H1 (cell line): ENCODE results near the gene C1QL1. TPM values are rescaled to one million over a fixed set of nuclear protein-coding genes. Genes with fewer than 3 reads are reported as not detected.

Source experiments
- CTCF ChIA-PET: fragments of 300-600 bp; sonication (Branson Sonifier 250); formaldehyde crosslinking; loops from one replicate; lab custom pipeline; 2021; ENCODE audit not compliant: partially characterized antibody; lab: Charles Lee
- POLR2A ChIA-PET: fragments of 300-600 bp; sonication (Branson Sonifier 250); formaldehyde crosslinking; loops from one replicate; lab custom pipeline; 2021; ENCODE audit warnings: inconsistent platforms; ENCODE audit not compliant: partially characterized antibody; lab: Charles Lee
- DNase-seq, 2 experiments: peaks; one replicate each; pipeline versions ENCODE4 v3.0.0 to v3.0.0-alpha.2; 2010 to 2022; ENCODE audit warnings: low spot score in 2 of 2, low read depth in 1 of 2, mixed read lengths in 1 of 2
- FAIRE-seq: peaks from 2 replicates; lab custom pipeline; 2011; peaks lifted over from hg19 to GRCh38; lab: Jason Lieb, UNC
- H2AFZ ChIP-seq: 2 replicates; pipeline ENCODE4 v1.8.1; 2012; ENCODE audit warnings: low read length, inconsistent platforms
- H2AK5ac ChIP-seq: 2 replicates; pipeline ENCODE4 v1.6.1; 2013; ENCODE audit warnings: low read depth, low read length
- H2BK120ac ChIP-seq: replicated peaks from 2 replicates; pipeline ENCODE3; 2013; ENCODE audit warnings: low read depth, low read length, inconsistent platforms
- H2BK12ac ChIP-seq: 2 replicates; pipeline ENCODE4 v1.6.1; 2013; ENCODE audit warnings: low read depth, low read length
- H2BK15ac ChIP-seq: 2 replicates; pipeline ENCODE4 v1.6.1; 2013; ENCODE audit warnings: low read length
- H2BK20ac ChIP-seq: 2 replicates; pipeline ENCODE4 v1.6.1; 2013; ENCODE audit warnings: low read length
- H2BK5ac ChIP-seq: 2 replicates; pipeline ENCODE4 v1.6.1; 2013; ENCODE audit warnings: low read depth, low read length
- H3K14ac ChIP-seq: 2 replicates; pipeline ENCODE4 v1.6.1; 2013; ENCODE audit warnings: inconsistent platforms; ENCODE audit not compliant: insufficient read length
- H3K18ac ChIP-seq: 2 replicates; pipeline ENCODE4 v1.6.1; 2013; ENCODE audit warnings: low read length; ENCODE audit errors: extremely low read depth
- H3K23ac ChIP-seq: 2 replicates; pipeline ENCODE4 v1.6.1; 2013; ENCODE audit warnings: inconsistent platforms; ENCODE audit not compliant: insufficient read length
- H3K23me2 ChIP-seq: 2 replicates; pipeline ENCODE4 v1.6.1; 2013; ENCODE audit warnings: low read depth, low read length
- H3K27ac ChIP-seq: 2 replicates; pipeline ENCODE4 v1.6.1; 2011; ENCODE audit warnings: low read depth, low read length, inconsistent platforms
- H3K27me3 ChIP-seq, 4 experiments: replicated peaks in 1 of 4; 1 replicate in 1 of 4; 2 replicates in 3 of 4; pipeline versions ENCODE4 v1.6.1 to v1.8.1; 2011 to 2013; ENCODE audit warnings: low read length in 3 of 4, mild to moderate bottlenecking in 3 of 4, inconsistent platforms in 2 of 4, mixed read lengths in 2 of 4, moderate library complexity in 1 of 4; ENCODE audit not compliant: control insufficient read depth in 3 of 4, insufficient read depth in 3 of 4; ENCODE audit errors: extremely low read depth in 1 of 4
- H3K36me3 ChIP-seq, 4 experiments: 2 replicates each; pipeline versions ENCODE4 v1.6.1 to v1.8.1; 2011 to 2013; ENCODE audit warnings: mild to moderate bottlenecking in 4 of 4, low read length in 3 of 4, moderate library complexity in 2 of 4, control low read depth in 1 of 4, inconsistent platforms in 1 of 4; ENCODE audit not compliant: insufficient read depth in 4 of 4, control insufficient read depth in 2 of 4
- H3K4ac ChIP-seq: replicated peaks from 2 replicates; pipeline ENCODE3; 2013; ENCODE audit warnings: low read length, low read depth, mixed read lengths, inconsistent platforms; ENCODE audit not compliant: insufficient read length
- H3K4me1 ChIP-seq, 4 experiments: replicated peaks in 1 of 4; 1 replicate in 1 of 4; 2 replicates in 3 of 4; pipeline versions ENCODE4 v1.6.1 to v1.8.1; 2011 to 2013; ENCODE audit warnings: low read length in 3 of 4, inconsistent platforms in 2 of 4, mixed read lengths in 1 of 4; ENCODE audit not compliant: insufficient read depth in 4 of 4, control insufficient read depth in 3 of 4
- H3K4me2 ChIP-seq, 2 experiments: 2 replicates each; pipeline versions ENCODE4 v1.6.1 to v1.8.1; 2011 to 2013; ENCODE audit warnings: low read depth in 2 of 2, low read length in 2 of 2, control low read depth in 1 of 2, inconsistent platforms in 1 of 2, mild to moderate bottlenecking in 1 of 2; ENCODE audit not compliant: insufficient read depth in 1 of 2
- H3K4me3 ChIP-seq, 4 experiments: fragments of 200-600, 300-600 bp in 1 of 4; sonication (generic), shearing (Covaris generic), sonication (Bioruptor Twin) in 1 of 4; 2 replicates each; pipeline versions ENCODE4 v1.5.1 to v1.8.1; 2011 to 2016; ENCODE audit warnings: low read length in 4 of 4, low read depth in 3 of 4, control low read depth in 2 of 4, inconsistent platforms in 2 of 4, mild to moderate bottlenecking in 2 of 4, mixed read lengths in 1 of 4, moderate library complexity in 1 of 4; ENCODE audit not compliant: insufficient read depth in 2 of 4; ENCODE audit errors: extremely low read depth in 1 of 4
- H3K56ac ChIP-seq: replicated peaks from 2 replicates; pipeline ENCODE3; 2013; ENCODE audit warnings: low read depth, mild to moderate bottlenecking, mixed read lengths, low read length, inconsistent platforms; ENCODE audit not compliant: insufficient read length
- H3K79me1 ChIP-seq: 2 replicates; pipeline ENCODE4 v1.6.1; 2013; ENCODE audit warnings: low read depth, low read length, control low read depth
- H3K79me2 ChIP-seq, 2 experiments: 2 replicates each; pipeline versions ENCODE4 v1.6.1 to v1.8.1; 2012 to 2013; ENCODE audit warnings: low read length in 2 of 2, mild to moderate bottlenecking in 2 of 2, inconsistent platforms in 1 of 2; ENCODE audit not compliant: insufficient read depth in 2 of 2, control insufficient read depth in 1 of 2
- H3K9ac ChIP-seq, 4 experiments: replicated peaks in 1 of 4; 1 replicate in 1 of 4; 2 replicates in 3 of 4; pipeline versions ENCODE4 v1.6.1 to v1.8.1; 2011 to 2013; ENCODE audit warnings: low read depth in 3 of 4, low read length in 3 of 4, control low read depth in 2 of 4, mild to moderate bottlenecking in 2 of 4, moderate library complexity in 2 of 4, inconsistent platforms in 1 of 4; ENCODE audit errors: extremely low read depth in 1 of 4
- H3K9me3 ChIP-seq, 2 experiments: 2 replicates each; pipeline versions ENCODE4 v1.6.1 to v1.8.1; 2012 to 2013; ENCODE audit warnings: mild to moderate bottlenecking in 2 of 2, moderate library complexity in 2 of 2, control low read depth in 1 of 2, inconsistent platforms in 1 of 2, low read depth in 1 of 2, low read length in 1 of 2, mixed read lengths in 1 of 2; ENCODE audit not compliant: insufficient read depth in 2 of 2
- H4K20me1 ChIP-seq, 2 experiments: replicated peaks in 1 of 2; 2 replicates each; pipeline versions ENCODE3 to v1.8.1; 2011 to 2013; ENCODE audit warnings: inconsistent platforms in 2 of 2, low read length in 2 of 2, mild to moderate bottlenecking in 1 of 2; ENCODE audit not compliant: insufficient read depth in 2 of 2, control insufficient read depth in 1 of 2
- H4K5ac ChIP-seq: 2 replicates; pipeline ENCODE4 v1.6.1; 2013; ENCODE audit warnings: low read length, low read depth, mixed read lengths, inconsistent platforms; ENCODE audit not compliant: insufficient read length
- H4K8ac ChIP-seq: 2 replicates; pipeline ENCODE4 v1.8.0; 2013; ENCODE audit warnings: mild to moderate bottlenecking, moderate library complexity, low read length, inconsistent platforms; ENCODE audit not compliant: insufficient read depth; ENCODE audit errors: extremely low read depth
- H4K91ac ChIP-seq: replicated peaks from 2 replicates; pipeline ENCODE3; 2013; ENCODE audit warnings: low read length, mixed read lengths, inconsistent platforms; ENCODE audit not compliant: insufficient read length
- CBX5 ChIP-seq: fragments of 300-800, 300-1000 bp; sonication (generic); IDR thresholded peaks from 2 replicates; pipeline ENCODE4 v1.7.1; 2016; ENCODE audit warnings: antibody characterized with exemption, low read length, low read depth
- CHD2 ChIP-seq: IDR thresholded peaks from 2 replicates; pipeline ENCODE4 v1.6.1; 2012; ENCODE audit warnings: low read length, improper control_type of control experiment
- CTCF ChIP-seq, 3 experiments: IDR thresholded peaks; 1 replicate in 2 of 3; 2 replicates in 1 of 3; pipeline versions ENCODE4 v1.5.1 to v1.6.1; 2011; ENCODE audit warnings: low read length in 3 of 3, mild to moderate bottlenecking in 3 of 3, inconsistent platforms in 2 of 3, low read depth in 1 of 3, moderate library complexity in 1 of 3; ENCODE audit not compliant: insufficient read depth in 1 of 3; ENCODE audit errors: control extremely low read depth in 1 of 3
- HDAC6 ChIP-seq: IDR thresholded peaks from one replicate; pipeline ENCODE4 v1.7.1; 2012; ENCODE audit warnings: low read depth, mild to moderate bottlenecking, inconsistent platforms, low read length, moderate library complexity
- JUN ChIP-seq: IDR thresholded peaks from 2 replicates; pipeline ENCODE4 v1.6.1; 2011; ENCODE audit warnings: low read depth, mild to moderate bottlenecking, improper control_type of control experiment, low read length
- NRF1 ChIP-seq: IDR thresholded peaks from 2 replicates; pipeline ENCODE4 v1.6.1; 2011; ENCODE audit warnings: mild to moderate bottlenecking, low read depth, low read length, improper control_type of control experiment
- RXRA ChIP-seq: IDR thresholded peaks from 2 replicates; pipeline ENCODE4 v1.6.1; 2011; ENCODE audit warnings: low read depth, mild to moderate bottlenecking, low read length, moderate library complexity; ENCODE audit not compliant: insufficient read depth
- TBP ChIP-seq: IDR thresholded peaks from 2 replicates; pipeline ENCODE4 v1.6.1; 2011; ENCODE audit warnings: low read depth, low read length, improper control_type of control experiment
- WGBS, 2 experiments: shearing (Covaris generic) in 1 of 2; methylation state at CpG; one replicate each; pipeline versions ENCODE4 v1.1.6 to v1.1.7; 2013 to 2015; ENCODE audit warnings: low lambda C conversion rate in 2 of 2, mixed read lengths in 2 of 2, inconsistent platforms in 1 of 2, low coverage in 1 of 2, missing lambda C conversion rate in 1 of 2; ENCODE audit not compliant: insufficient replicate concordance in 2 of 2, insufficient coverage in 1 of 2, insufficient read length in 1 of 2; ENCODE audit errors: extremely low coverage in 1 of 2, missing lambda C conversion rate in 1 of 2; 5-methylcytosine and 5-hydroxymethylcytosine counted together
- polyA plus RNA-seq, 7 experiments: library from polyadenylated mRNA; depleted of rRNA in 3 of 7; stranded (reverse) in 5 of 7; unstranded in 2 of 7; fragments of >200 nt in 5 of 7; fragments of 200-250 nt in 2 of 7; gene quantifications; 1 replicate in 5 of 7; 2 replicates in 1 of 7; 4 replicates in 1 of 7; pipeline versions ENCODE4 v1.2.1 to v1.2.3, GENCODE V29; 2011 to 2013; ENCODE audit warnings: missing spikeins in 2 of 7, mixed read lengths in 2 of 7
- total RNA-seq: library from RNA; stranded (reverse); fragmentation: NEBNext Ultra II Directional; extraction: Animal tissue kit (Norgen Biotek cat#: 25700); gene quantifications from 2 replicates; pipeline ENCODE4 v1.2.1, GENCODE V29; 2021

C1QL1 gene
- total and polyA plus RNA-seq, 2 of the 8 experiments (the other 6 are each of a cell fraction or from before 2014, with no cell fraction given), result 7.6 to 10.5 TPM

GRCh38 chr17:44941712-44942331 lies 26.3 kb downstream of the C1QL1 start:
- Histone ChIP-seq H3K23ac (no peak overlapping the region), H3K56ac (no peak overlapping the region), H3K4me3 (no peak overlapping the region), H2AK5ac (no peak overlapping the region), H3K79me1 (peaks cover 3% of the 10 kb centered on the region; the same call in 1 of the 2 replicates), H4K5ac (no peak overlapping the region), H4K8ac (no peak overlapping the region), H3K27me3 (no peaks in the 10 kb centered on the region), H2BK20ac (no peak overlapping the region), H4K91ac (no peak overlapping the region), H3K4me1 (0 out of 7 replicates have a peak, but pooled peaks cover 0 to 2% (median 0%) of the 10 kb centered on the region in 4 experiments), H3K4me2 (no peak overlapping the region), H2BK15ac (no peak overlapping the region), H2AFZ (no peak overlapping the region), H3K36me3 (peaks cover 0 to 9% (median 4%) of the 10 kb centered on the region in 4 experiments; a peak in 2 of 8 replicates), H2BK5ac (no peak overlapping the region), H3K18ac (no peak overlapping the region), H3K9me3 (no peaks in the 10 kb centered on the region), H2BK12ac (no peak overlapping the region), H3K23me2 (no peaks in the 10 kb centered on the region), H3K9ac (no peak overlapping the region), H3K79me2 (peaks cover 6 to 72% of the 10 kb centered on the region in 2 experiments), H3K14ac (no peak overlapping the region), H4K20me1 (peaks cover 3 to 4% of the 10 kb centered on the region in 2 experiments), H3K27ac (no peak overlapping the region), H2BK120ac (no peak overlapping the region), H3K4ac (no peak overlapping the region)
- FAIRE-seq (no peak), DNase-seq (no peak)
- 85% methylated on average over 9 of the region's 9 CpGs; no CpG with 5 or more reads in 1 of the 2 experiments for WGBS, 2 experiments
- POLR2A ChIA-PET, result interaction anchor here (1.0 to 5.0 kb wide), 4 partner anchors 14 to 61 kb away, joined by 3 to 25 read pairs (median 4); no protein-coding TSS in a partner anchor
- CTCF ChIA-PET, result interaction anchor here (1.1 to 3.0 kb wide), 9 partner anchors 11 to 80 kb away, joined by 3 to 13 read pairs (median 5); no protein-coding TSS in a partner anchor
- TF ChIP-seq RXRA (no peak), CBX5 (no peak), JUN (no peak), TBP (no peak), CHD2 (no peak), NRF1 (no peak), CTCF (IDR thresholded peaks at IDR 0.05; ENCODE audit: control extremely low read depth in 1 of 3, insufficient read depth in 1 of 3, low read depth in 1 of 3, low read length in 3 of 3) (no peak), HDAC6 (no peak)
